CD4-positive, alpha-beta T cell (primary cell): ENCODE measurements around the gene HEXD. TPM values are rescaled to one million over a fixed set of nuclear protein-coding genes. Genes with fewer than 3 reads are reported as not detected.
A peak's percentile ranks its signal among the peaks of the same experiment; 100 is the strongest.
"Not testable (repeated sequence)": the region's sequence is repeated elsewhere in the genome, so short reads cannot be mapped to it uniquely, and the experiment has no call there.

Experiments used
- ATAC-seq: fragments of 200-7000 bp; cut with Tn5 transposase; one replicate; pipeline ENCODE4 v1.10.0; 2022; ENCODE audit warnings: mild to moderate bottlenecking; ENCODE audit not compliant: poor library complexity
- CTCF ChIA-PET: fragments of 350-600 bp; sonication (Branson Sonifier 250); formaldehyde crosslinking; loops from one replicate; lab custom pipeline; 2021; ENCODE audit warnings: antibody characterized with exemption, inconsistent platforms; lab: Charles Lee
- POLR2A ChIA-PET: fragments of 350-600 bp; sonication (Branson Sonifier 250); formaldehyde crosslinking; loops from one replicate; lab custom pipeline; 2021; ENCODE audit warnings: antibody characterized with exemption, inconsistent platforms; lab: Charles Lee
- DNase-seq, 14 experiments: peaks; one replicate each; pipeline ENCODE4 v3.0.0-alpha.2; 2013 to 2020; ENCODE audit warnings: mixed read lengths in 2 of 14
- H3K27ac ChIP-seq, 2 donors: one replicate each; pipeline versions ENCODE4 v1.5.1 to v1.7.0; 2013; ENCODE audit warnings: low read length in 2 of 2, low read depth in 1 of 2, mild to moderate bottlenecking in 1 of 2
- H3K27me3 ChIP-seq, 2 experiments: 1 replicate in 1 of 2; 2 replicates in 1 of 2; pipeline versions ENCODE4 v1.6.1 to v1.7.0; 2013; ENCODE audit warnings: low read length in 2 of 2, control low read depth in 1 of 2, mild to moderate bottlenecking in 1 of 2, moderate library complexity in 1 of 2; ENCODE audit not compliant: insufficient read depth in 2 of 2, control insufficient read depth in 1 of 2
- H3K36me3 ChIP-seq: one replicate; pipeline ENCODE4 v1.6.1; 2013; ENCODE audit warnings: low read length, control low read depth; ENCODE audit not compliant: insufficient read depth
- H3K4me1 ChIP-seq: one replicate; pipeline ENCODE4 v1.6.1; 2013; ENCODE audit warnings: low read length, control low read depth; ENCODE audit not compliant: insufficient read depth
- H3K4me3 ChIP-seq: one replicate; pipeline ENCODE4 v1.5.1; 2013; ENCODE audit warnings: mild to moderate bottlenecking, low read length, moderate library complexity
- H3K9me3 ChIP-seq, 2 experiments: 1 replicate in 1 of 2; 2 replicates in 1 of 2; pipeline versions ENCODE4 v1.6.1 to v1.7.0; 2013; ENCODE audit warnings: low read length in 2 of 2, mild to moderate bottlenecking in 2 of 2, control low read depth in 1 of 2, moderate library complexity in 1 of 2; ENCODE audit not compliant: control insufficient read depth in 1 of 2, insufficient read depth in 1 of 2
- H3K27ac Mint-ChIP-seq: one replicate; pipeline ENCODE4 v1.8.0; 2020; ENCODE audit warnings: mixed read lengths
- H3K27me3 Mint-ChIP-seq: one replicate; pipeline ENCODE4 v1.8.0; 2021; ENCODE audit warnings: mixed read lengths
- H3K36me3 Mint-ChIP-seq: one replicate; pipeline ENCODE4 v1.8.0; 2021; ENCODE audit warnings: low read depth, mixed read lengths
- H3K4me1 Mint-ChIP-seq: one replicate; pipeline ENCODE4 v1.8.0; 2021; ENCODE audit warnings: low read depth, mixed read lengths
- H3K4me3 Mint-ChIP-seq: one replicate; pipeline ENCODE4 v1.8.0; 2020; ENCODE audit warnings: mild to moderate bottlenecking, mixed read lengths
- H3K9me3 Mint-ChIP-seq: one replicate; pipeline ENCODE4 v1.8.0; 2020; ENCODE audit warnings: mixed read lengths
- intact Hi-C, 2 experiments: fragments of 100-400 bp; cut with DNase I in 1 of 2; cut with micrococcal nuclease in 1 of 2; formaldehyde crosslinking; loops; one replicate each; pipeline versions ENCODE4 v1.15.1 to v1.9.0; 2023 to 2025; cut with DNase I, micrococcal nuclease
- total RNA-seq, 174 experiments: library from RNA in 2 of 174; stranded (reverse) in 2 of 174; gene quantifications; one replicate each; pipeline ENCODE4 v1.2.3 and lab custom pipeline; 2021 to 2026
- TF ChIP-seq, protein P1 (sequence below): fragments of 200-600 bp; IDR thresholded peaks from one replicate; pipeline ENCODE4 v1.8.0; 2022; ENCODE audit warnings: antibody characterized with exemption, mild to moderate bottlenecking

Gene HEXD
- total RNA-seq, 2 experiments from 2014 or later: 27.8 to 31.2 TPM

DNA sequence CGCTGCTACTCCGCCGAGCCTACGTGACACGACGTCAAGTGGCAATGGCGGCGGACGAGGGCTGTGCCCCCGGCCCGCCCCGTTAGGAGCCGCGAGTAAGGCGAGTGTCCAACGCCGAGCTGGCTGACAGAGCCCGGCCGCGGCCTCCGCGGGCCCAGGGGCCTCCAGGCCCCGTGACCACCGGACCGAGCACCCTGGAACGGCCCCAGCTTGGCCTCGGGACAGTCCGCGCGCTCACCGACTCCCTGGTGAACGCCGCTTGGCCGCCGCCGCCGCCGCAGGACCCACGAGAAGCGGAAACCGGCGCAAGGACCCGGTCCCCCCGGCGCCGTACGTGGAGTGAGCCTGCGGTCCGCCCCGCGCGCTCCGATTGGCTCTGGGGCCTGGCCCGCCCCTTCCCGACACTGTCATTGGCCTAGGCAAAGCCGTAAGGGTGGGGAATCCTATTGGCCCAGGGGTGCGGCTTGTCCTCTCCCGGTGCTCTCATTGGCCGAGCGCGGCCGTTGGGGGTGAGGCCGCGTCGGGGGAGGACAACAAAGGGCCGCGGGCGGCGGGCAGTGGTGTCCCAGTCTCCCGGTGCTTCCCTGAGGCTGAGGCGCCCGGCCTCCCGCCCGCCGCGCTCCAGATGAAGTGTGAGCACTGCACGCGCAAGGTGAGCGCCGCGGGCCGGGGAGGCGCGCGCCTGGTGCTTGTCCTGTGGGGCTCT lies 40.2 kb downstream of the HEXD start, which contains the start of gene NARF:
Gene NARF (plus strand): TSS at position 563 of the 706 bp plus-strand sequence. CDS start 63 bp downstream, at position 626.
- POLR2A ChIA-PET: interaction anchor here (0.6 to 2.1 kb wide), 9 partner anchors 9 to 164 kb away, joined by 3 to 37 read pairs (median 4); partner anchors contain the start of gene FOXK2
- intact Hi-C loops: loop anchor here (1.0 to 5.0 kb wide), 5 partner anchors 8 to 586 kb away; partner anchors contain the start of genes CYBC1 (in 2 of the 2), ARHGDIA (in 1 of the 2), FOXK2 (in 1 of the 2) and HEXD (in 1 of the 2)
- peak; percentile 96 for ATAC-seq

DNA sequence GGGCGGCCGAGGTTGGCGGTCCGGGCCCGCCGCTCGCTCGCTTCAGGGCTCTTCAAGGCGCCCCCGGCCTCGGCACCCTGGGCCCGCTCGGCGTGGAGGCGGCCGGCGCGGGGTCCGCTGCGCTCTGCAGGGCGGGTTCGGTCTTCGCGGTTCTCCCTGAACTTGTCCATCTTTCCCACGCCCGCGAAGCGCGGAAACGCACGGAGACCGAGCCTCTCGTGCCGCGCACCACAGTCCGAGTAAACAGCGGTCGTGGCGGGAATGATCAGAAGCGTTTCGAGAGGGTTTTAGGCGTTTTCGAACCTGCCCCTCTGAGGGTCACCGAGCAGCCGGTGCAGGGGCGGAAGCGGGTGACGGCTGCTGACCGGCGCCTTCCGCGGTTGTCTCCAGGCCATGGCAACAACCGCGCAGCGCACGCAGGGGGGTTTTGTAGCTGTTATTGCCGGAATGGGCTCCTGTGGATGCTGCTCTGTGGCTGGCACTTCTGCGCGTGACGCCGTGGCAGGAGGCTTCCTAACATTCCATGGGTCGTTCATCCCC lies 40.8 kb downstream of the HEXD start:
- ATAC-seq: no peak
- H3K36me3 ChIP-seq: peaks cover 39% of the 10 kb centered on the region
- intact Hi-C loops: loop anchor here (1.0 to 5.0 kb wide), 5 partner anchors 9 to 587 kb away; partner anchors contain the start of genes CYBC1 (in 2 of the 2), ARHGDIA (in 1 of the 2), FOXK2 (in 1 of the 2) and HEXD (in 1 of the 2)
- H3K27ac ChIP-seq: peak overlapping the region; percentile 34 to 99
- peaks cover 39% of the 10 kb centered on the region for H3K4me1 ChIP-seq
- Mint-ChIP-seq H3K36me3 (peaks cover 51% of the 10 kb centered on the region), H3K4me3 (peak overlapping the region; percentile 91), H3K9me3 (no peaks in the 10 kb centered on the region), H3K27ac (peak overlapping the region; percentile 99), H3K4me1 (peaks cover 39% of the 10 kb centered on the region), H3K27me3 (no peaks in the 10 kb centered on the region)
- POLR2A ChIA-PET: interaction anchor here (0.7 to 2.1 kb wide), 6 partner anchors 9 to 61 kb away, joined by 3 to 37 read pairs (median 8); partner anchors contain the start of gene FOXK2
- CTCF ChIA-PET: no interaction called here
- no peaks in the 10 kb centered on the region for H3K27me3 ChIP-seq
- TF ChIP-seq, protein P1, sequence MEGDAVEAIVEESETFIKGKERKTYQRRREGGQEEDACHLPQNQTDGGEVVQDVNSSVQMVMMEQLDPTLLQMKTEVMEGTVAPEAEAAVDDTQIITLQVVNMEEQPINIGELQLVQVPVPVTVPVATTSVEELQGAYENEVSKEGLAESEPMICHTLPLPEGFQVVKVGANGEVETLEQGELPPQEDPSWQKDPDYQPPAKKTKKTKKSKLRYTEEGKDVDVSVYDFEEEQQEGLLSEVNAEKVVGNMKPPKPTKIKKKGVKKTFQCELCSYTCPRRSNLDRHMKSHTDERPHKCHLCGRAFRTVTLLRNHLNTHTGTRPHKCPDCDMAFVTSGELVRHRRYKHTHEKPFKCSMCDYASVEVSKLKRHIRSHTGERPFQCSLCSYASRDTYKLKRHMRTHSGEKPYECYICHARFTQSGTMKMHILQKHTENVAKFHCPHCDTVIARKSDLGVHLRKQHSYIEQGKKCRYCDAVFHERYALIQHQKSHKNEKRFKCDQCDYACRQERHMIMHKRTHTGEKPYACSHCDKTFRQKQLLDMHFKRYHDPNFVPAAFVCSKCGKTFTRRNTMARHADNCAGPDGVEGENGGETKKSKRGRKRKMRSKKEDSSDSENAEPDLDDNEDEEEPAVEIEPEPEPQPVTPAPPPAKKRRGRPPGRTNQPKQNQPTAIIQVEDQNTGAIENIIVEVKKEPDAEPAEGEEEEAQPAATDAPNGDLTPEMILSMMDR: no peak
- no peaks in the 10 kb centered on the region for H3K9me3 ChIP-seq
- peak overlapping the region; percentile 89 for H3K4me3 ChIP-seq
- peak in 7 of 14 experiments; percentile 6 to 60 (median 33) for DNase-seq

More for the DNA sequence above, 40.2 kb downstream of the HEXD start, which contains the start of gene NARF:
- no peaks in the 10 kb centered on the region for H3K27me3 Mint-ChIP-seq
- Histone ChIP-seq H3K36me3 (peaks cover 32% of the 10 kb centered on the region), H3K4me3 (peak within 1 kb of the TSS; percentile 89), H3K4me1 (peaks cover 39% of the 10 kb centered on the region), H3K27ac (peak within 1 kb of the TSS; percentile 95 to 99), H3K27me3 (no peaks in the 10 kb centered on the region), H3K9me3 (no peaks in the 10 kb centered on the region)
- no peaks in the 10 kb centered on the region for H3K9me3 Mint-ChIP-seq
- peaks cover 39% of the 10 kb centered on the region for H3K4me1 Mint-ChIP-seq
- H3K27ac Mint-ChIP-seq: peak within 1 kb of the TSS; percentile 99
- peaks cover 44% of the 10 kb centered on the region for H3K36me3 Mint-ChIP-seq
- CTCF ChIA-PET: no interaction called here
- TF ChIP-seq, protein P1: no peak
- DNase-seq: peak; percentile 89 to 98 (median 96)
- H3K4me3 Mint-ChIP-seq: peak within 1 kb of the TSS; percentile 91

DNA sequence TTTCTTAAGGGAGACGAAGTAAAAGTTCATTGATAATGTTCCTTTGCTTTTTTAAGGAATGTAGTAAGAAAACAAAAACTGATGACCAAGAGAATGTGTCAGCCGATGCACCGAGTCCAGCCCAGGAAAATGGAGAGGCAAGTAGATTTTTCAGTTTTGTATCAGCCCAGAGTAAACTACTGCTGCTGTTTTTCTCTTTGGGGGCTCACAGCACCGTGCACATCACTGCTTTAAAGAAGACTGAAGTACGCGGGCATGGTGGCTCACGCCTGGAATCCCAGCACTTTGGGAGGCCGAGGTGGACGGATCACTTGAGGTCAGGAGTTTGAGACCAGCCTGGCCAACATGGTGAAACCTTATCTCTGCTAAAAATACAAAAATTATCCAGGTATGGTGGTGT lies 41.8 kb downstream of the HEXD start:
- H3K4me1 ChIP-seq: peaks cover 39% of the 10 kb centered on the region
- Mint-ChIP-seq H3K36me3 (peaks cover 60% of the 10 kb centered on the region), H3K4me1 (peaks cover 43% of the 10 kb centered on the region), H3K4me3 (peak overlapping the region; percentile 91)
- CTCF ChIA-PET, H3K9me3 Mint-ChIP-seq, H3K27ac Mint-ChIP-seq, ATAC-seq, DNase-seq, H3K27me3 Mint-ChIP-seq, H3K4me3 ChIP-seq, H3K9me3 ChIP-seq, H3K27ac ChIP-seq, H3K27me3 ChIP-seq: not testable (repeated sequence)
- intact Hi-C loops: loop anchor here in 1 of 2 experiments (2.0 to 5.0 kb wide), 2 partner anchors 37 to 588 kb away; partner anchors contain the start of gene ARHGDIA
- POLR2A ChIA-PET: interaction anchor here (1.0 kb wide), 1 partner anchor 59 kb away, joined by 5 read pairs; the partner anchor contains the start of gene FOXK2
- peaks cover 49% of the 10 kb centered on the region for H3K36me3 ChIP-seq
